CD4-positive, alpha-beta T cell treated with Interleukin-4 for 1 hour (primary cell): Measurements from ENCODE around the gene VARS2.
"Not testable (repeated sequence)": the region's sequence is repeated elsewhere in the genome, so short reads cannot be mapped to it uniquely, and the experiment has no call there.

Source experiments
- DNase-seq, 2 donors: peaks; one replicate each; pipeline ENCODE4 v3.0.0-alpha.2; 2020 to 2022

The VARS2 gene

GRCh38 chr6:30900863-30901417, 13.1 kb upstream of the VARS2 start:
- no peak for DNase-seq

GRCh38 chr6:30901436-30901835, 12.6 kb upstream of the VARS2 start:
- DNase-seq = no peak

GRCh38 chr6:30902196-30902595, 11.8 kb upstream of the VARS2 start:
- not testable (repeated sequence) for DNase-seq

- no peak for DNase-seq
Measured at GRCh38 chr6:30902709-30903108, 11.3 kb upstream of the VARS2 start.

- DNase-seq = no peak
Measured at GRCh38 chr6:30903236-30903635, 10.8 kb upstream of the VARS2 start.

GRCh38 chr6:30907290-30907757, 6.7 kb upstream of the VARS2 start:
- DNase-seq = not testable (repeated sequence)

- DNase-seq = peak; percentile 95 to 96
Measured at GRCh38 chr6:30907758-30908591, 6.1 kb upstream of the VARS2 start, which contains the start of gene GTF2H4. Gene GTF2H4, plus strand, starts transcription at chr6:30908207.

- no peak for DNase-seq
Measured at GRCh38 chr6:30908700-30909099, 5.3 kb upstream of the VARS2 start.

GRCh38 chr6:30910473-30910872, 3.6 kb upstream of the VARS2 start:
- DNase-seq = not testable (repeated sequence)

- DNase-seq = no peak
Measured at GRCh38 chr6:30912746-30913520, 1.1 kb upstream of the VARS2 start.

GRCh38 chr6:30913721-30914075, 340 bp upstream of the VARS2 start:
- DNase-seq = no peak

- DNase-seq = no peak
Measured at GRCh38 chr6:30914854-30915590, 984 bp downstream of the VARS2 start.

GRCh38 chr6:30915591-30915946, 1.5 kb downstream of the VARS2 start:
- DNase-seq = peak in 1 of 2 donors; percentile 49

GRCh38 chr6:30917041-30917440, 3.0 kb downstream of the VARS2 start:
- no peak for DNase-seq

- no peak for DNase-seq
Measured at GRCh38 chr6:30917487-30917886, 3.4 kb downstream of the VARS2 start.

- no peak for DNase-seq
Measured at GRCh38 chr6:30918670-30919069, 4.6 kb downstream of the VARS2 start.

GRCh38 chr6:30922447-30922852, 8.4 kb downstream of the VARS2 start:
- DNase-seq = no peak

GRCh38 chr6:30924040-30924627, 10.1 kb downstream of the VARS2 start:
- DNase-seq = not testable (repeated sequence)

- no peak for DNase-seq
Measured at GRCh38 chr6:30926644-30927043, 12.6 kb downstream of the VARS2 start.

GRCh38 chr6:30927080-30927479, 13.0 kb downstream of the VARS2 start:
- not testable (repeated sequence) for DNase-seq

GRCh38 chr6:30928677-30929076, 14.6 kb downstream of the VARS2 start:
- no peak for DNase-seq

GRCh38 chr6:30930506-30930905, 16.5 kb downstream of the VARS2 start:
- no peak for DNase-seq

- DNase-seq = no peak
Measured at GRCh38 chr6:30931272-30931671, 17.2 kb downstream of the VARS2 start.
